Measurements from ENCODE around the gene PNRC2.
"Not testable (repeated sequence)": the region's sequence is repeated elsewhere in the genome, so short reads cannot be mapped to it uniquely, and the experiment has no call there.

The PNRC2 gene

GRCh38 chr1:23980728-23981070, 21.1 kb downstream of the PNRC2 start:
- DNase-seq, result no peak
- peaks cover 26% of the 10 kb centered on the region for H4K20me1 ChIP-seq (ENCODE audit: insufficient read depth, low read length)

GRCh38 chr1:23984417-23985186, 25.0 kb downstream of the PNRC2 start:
- H4K20me1 ChIP-seq (ENCODE audit: insufficient read depth, low read length), result no peaks in the 10 kb centered on the region
- no peaks in the 10 kb centered on the region for H3K9me3 ChIP-seq (replicated peaks; ENCODE audit: insufficient read depth, low read length)
- no peaks in the 10 kb centered on the region for H3K36me3 ChIP-seq (replicated peaks; ENCODE audit: insufficient read depth, low read length)
- DNase-seq, result no peak
- no peak overlapping the region for H2AFZ ChIP-seq (ENCODE audit: low read length)
- H3K9me2 ChIP-seq (replicated peaks; ENCODE audit: insufficient read depth, low read length), result no peaks in the 10 kb centered on the region
- H3K4me1 ChIP-seq (ENCODE audit: low read length), result peaks cover 5% of the 10 kb centered on the region
- no peak overlapping the region for H3K27ac ChIP-seq (ENCODE audit: low read length)
- H3F3A ChIP-seq (ENCODE audit: insufficient read depth, low read length), result peaks cover 4% of the 10 kb centered on the region; the same call in 1 of the 2 replicates
- no peak for TF ChIP-seq CTCF (IDR thresholded peaks at IDR 0.05; ENCODE audit: low read length)
- no peak overlapping the region for H3K9ac ChIP-seq (ENCODE audit: low read length)
- no peak overlapping the region for H3K4me3 ChIP-seq (ENCODE audit: low read length)
- peaks cover 6% of the 10 kb centered on the region for H3K79me2 ChIP-seq (ENCODE audit: low read length)
- H3K27me3 ChIP-seq (replicated peaks; ENCODE audit: insufficient read depth, low read length), result no peaks in the 10 kb centered on the region
- H3K4me2 ChIP-seq (ENCODE audit: low read depth, low read length), result no peak overlapping the region

More at GRCh38 chr1:23980728-23981070, 21.1 kb downstream of the PNRC2 start:
- Histone ChIP-seq H3K9ac (ENCODE audit: low read length) (peak overlapping the region; percentile 78), H3K79me2 (ENCODE audit: low read length) (peaks cover 45% of the 10 kb centered on the region), H2AFZ (ENCODE audit: low read length) (peak overlapping the region; percentile 94), H3F3A (ENCODE audit: insufficient read depth, low read length) (peaks cover 10% of the 10 kb centered on the region; the same call in 1 of the 2 replicates), H3K4me2 (ENCODE audit: low read depth, low read length) (peak overlapping the region; percentile 91), H3K27ac (ENCODE audit: low read length) (peak overlapping the region; percentile 84), H3K9me2 (replicated peaks; ENCODE audit: insufficient read depth, low read length) (no peaks in the 10 kb centered on the region), H3K4me3 (ENCODE audit: low read length) (peak overlapping the region; percentile 57), H3K36me3 (replicated peaks; ENCODE audit: insufficient read depth, low read length) (no peaks in the 10 kb centered on the region; the same call in 1 of the 2 replicates), H3K9me3 (replicated peaks; ENCODE audit: insufficient read depth, low read length) (no peaks in the 10 kb centered on the region), H3K27me3 (replicated peaks; ENCODE audit: insufficient read depth, low read length) (no peaks in the 10 kb centered on the region), H3K4me1 (ENCODE audit: low read length) (peaks cover 28% of the 10 kb centered on the region)
- no peak for TF ChIP-seq EZH2 (optimal IDR thresholded peaks at IDR 0.05; ENCODE audit: low read depth, low read length)
- TF ChIP-seq CTCF (IDR thresholded peaks at IDR 0.05; ENCODE audit: low read length), result no peak
- TF ChIP-seq EZH2phosphoT487 (IDR thresholded peaks at IDR 0.05; ENCODE audit: low read length), result no peak

- not testable (repeated sequence) for H3K36me3 ChIP-seq (replicated peaks; ENCODE audit: insufficient read depth, low read length); H3K27ac ChIP-seq (ENCODE audit: low read length); DNase-seq; H4K20me1 ChIP-seq (ENCODE audit: insufficient read depth, low read length); H3K9me2 ChIP-seq (replicated peaks; ENCODE audit: insufficient read depth, low read length); H2AFZ ChIP-seq (ENCODE audit: low read length); H3K4me3 ChIP-seq (ENCODE audit: low read length); H3K4me1 ChIP-seq (ENCODE audit: low read length); H3K9me3 ChIP-seq (replicated peaks; ENCODE audit: insufficient read depth, low read length); H3F3A ChIP-seq (ENCODE audit: insufficient read depth, low read length); H3K27me3 ChIP-seq (replicated peaks; ENCODE audit: insufficient read depth, low read length); H3K79me2 ChIP-seq (ENCODE audit: low read length); H3K4me2 ChIP-seq (ENCODE audit: low read depth, low read length); H3K9ac ChIP-seq (ENCODE audit: low read length)
Observed at GRCh38 chr1:23987038-23987437, 27.4 kb downstream of the PNRC2 start.

GRCh38 chr1:23989263-23989662, 29.6 kb downstream of the PNRC2 start:
- Histone ChIP-seq H3K27ac (ENCODE audit: low read length) (no peak overlapping the region), H3K36me3 (replicated peaks; ENCODE audit: insufficient read depth, low read length) (no peaks in the 10 kb centered on the region), H3K9me3 (replicated peaks; ENCODE audit: insufficient read depth, low read length) (no peaks in the 10 kb centered on the region), H3K9ac (ENCODE audit: low read length) (no peak overlapping the region), H3K9me2 (replicated peaks; ENCODE audit: insufficient read depth, low read length) (no peaks in the 10 kb centered on the region), H2AFZ (ENCODE audit: low read length) (no peak overlapping the region), H4K20me1 (ENCODE audit: insufficient read depth, low read length) (no peaks in the 10 kb centered on the region), H3K79me2 (ENCODE audit: low read length) (no peaks in the 10 kb centered on the region), H3K27me3 (replicated peaks; ENCODE audit: insufficient read depth, low read length) (no peaks in the 10 kb centered on the region), H3K4me3 (ENCODE audit: low read length) (no peak overlapping the region), H3F3A (ENCODE audit: insufficient read depth, low read length) (no peaks in the 10 kb centered on the region), H3K4me2 (ENCODE audit: low read depth, low read length) (no peak overlapping the region), H3K4me1 (ENCODE audit: low read length) (no peaks in the 10 kb centered on the region)
- TF ChIP-seq CTCF (IDR thresholded peaks at IDR 0.05; ENCODE audit: low read length), result no peak
- DNase-seq, result no peak

GRCh38 chr1:23992011-23992410, 32.4 kb downstream of the PNRC2 start:
- not testable (repeated sequence) for H3K4me3 ChIP-seq (ENCODE audit: low read length); H3F3A ChIP-seq (ENCODE audit: insufficient read depth, low read length); H3K27ac ChIP-seq (ENCODE audit: low read length); H3K79me2 ChIP-seq (ENCODE audit: low read length); H3K4me1 ChIP-seq (ENCODE audit: low read length); H4K20me1 ChIP-seq (ENCODE audit: insufficient read depth, low read length); H3K9ac ChIP-seq (ENCODE audit: low read length); H3K27me3 ChIP-seq (replicated peaks; ENCODE audit: insufficient read depth, low read length); H3K9me2 ChIP-seq (replicated peaks; ENCODE audit: insufficient read depth, low read length); DNase-seq; H2AFZ ChIP-seq (ENCODE audit: low read length); H3K4me2 ChIP-seq (ENCODE audit: low read depth, low read length); H3K36me3 ChIP-seq (replicated peaks; ENCODE audit: insufficient read depth, low read length); H3K9me3 ChIP-seq (replicated peaks; ENCODE audit: insufficient read depth, low read length)

Data from MM.1S (cell line).